Measurements from ENCODE around the gene STX3.

GRCh38 chr11:59814021-59814420, 58.8 kb downstream of the STX3 start:
- TF ChIP-seq CTCF (conservative IDR thresholded peaks at IDR 0.05; ENCODE audit: low read length): no peak
- no peak for TF ChIP-seq EZH2phosphoT487 (IDR thresholded peaks at IDR 0.05; ENCODE audit: borderline replicate concordance)
